ENCODE measurements around the gene XPO4.

XPO4 gene

DNA sequence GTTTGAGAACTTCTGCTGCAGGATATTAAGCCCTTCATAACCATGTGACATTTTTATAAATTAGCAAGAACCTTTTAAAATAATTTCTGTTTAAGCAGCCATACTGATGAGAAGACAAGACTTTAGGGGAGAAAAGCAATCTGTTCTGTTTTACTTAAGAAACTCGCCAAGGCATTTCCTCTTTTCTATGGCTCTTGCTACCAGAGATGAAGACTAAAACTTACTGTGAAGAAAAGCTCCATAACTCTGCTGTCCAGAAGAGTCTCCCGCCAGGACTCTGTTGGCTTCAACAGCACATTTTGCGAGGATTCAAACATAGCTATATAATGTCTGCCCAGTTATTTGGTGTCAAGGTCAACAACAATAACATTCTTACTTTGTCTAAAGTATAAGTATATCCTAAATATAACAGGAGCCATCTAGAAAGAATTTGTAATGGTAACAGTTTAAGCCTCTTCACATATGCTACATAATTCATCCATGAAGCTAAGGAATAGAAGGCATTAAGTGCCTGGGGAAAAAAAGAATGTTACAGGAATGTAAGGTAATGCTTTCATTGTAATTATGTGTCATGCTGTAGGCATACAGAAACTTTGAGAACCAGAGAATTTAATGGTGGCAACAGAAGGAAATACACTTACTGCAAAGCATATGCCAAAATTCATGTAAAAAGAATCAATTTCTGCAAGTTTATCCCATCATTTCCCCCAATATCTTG is 75.5 kb downstream of the XPO4 start:
- DNase-seq, result no peak

DNA sequence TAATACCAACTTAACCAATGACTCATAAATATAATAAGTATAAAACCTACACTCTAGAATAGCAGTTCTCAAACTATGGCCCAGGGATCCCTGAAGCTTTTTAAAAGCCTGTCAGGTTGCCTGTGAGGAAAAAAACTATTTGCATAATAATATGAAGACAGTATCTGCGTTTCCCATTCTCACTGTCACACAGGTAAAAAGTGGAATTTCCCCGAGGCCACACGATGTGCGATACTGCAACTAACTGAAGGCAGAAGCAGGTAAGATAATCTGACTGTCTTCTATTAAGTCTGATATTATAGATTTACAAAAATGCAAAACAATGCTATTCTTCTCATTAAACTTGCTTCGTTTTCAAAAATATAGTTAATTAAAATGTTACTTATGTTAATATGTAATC is 76.2 kb downstream of the XPO4 start:
- DNase-seq, result no peak

DNA sequence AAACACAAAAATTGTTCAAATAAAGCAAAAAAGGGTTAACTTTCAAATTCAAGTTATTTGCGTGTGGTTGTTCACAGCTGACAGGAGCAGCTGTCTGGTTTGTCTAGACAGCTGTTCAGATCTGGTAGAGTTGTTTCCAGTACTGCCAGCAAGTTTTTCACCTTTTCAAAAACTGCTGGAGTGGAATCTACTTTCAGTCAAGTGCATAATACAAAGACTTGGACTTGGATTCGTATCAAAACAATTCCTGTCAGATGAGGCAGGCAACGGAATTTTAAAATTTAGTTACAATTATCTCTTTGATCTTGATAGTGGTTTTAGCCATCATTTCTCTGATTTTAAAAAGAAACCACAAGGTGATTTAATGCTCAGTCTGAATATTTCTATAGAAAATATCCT is 77.1 kb downstream of the XPO4 start:
- no peak for DNase-seq

DNA sequence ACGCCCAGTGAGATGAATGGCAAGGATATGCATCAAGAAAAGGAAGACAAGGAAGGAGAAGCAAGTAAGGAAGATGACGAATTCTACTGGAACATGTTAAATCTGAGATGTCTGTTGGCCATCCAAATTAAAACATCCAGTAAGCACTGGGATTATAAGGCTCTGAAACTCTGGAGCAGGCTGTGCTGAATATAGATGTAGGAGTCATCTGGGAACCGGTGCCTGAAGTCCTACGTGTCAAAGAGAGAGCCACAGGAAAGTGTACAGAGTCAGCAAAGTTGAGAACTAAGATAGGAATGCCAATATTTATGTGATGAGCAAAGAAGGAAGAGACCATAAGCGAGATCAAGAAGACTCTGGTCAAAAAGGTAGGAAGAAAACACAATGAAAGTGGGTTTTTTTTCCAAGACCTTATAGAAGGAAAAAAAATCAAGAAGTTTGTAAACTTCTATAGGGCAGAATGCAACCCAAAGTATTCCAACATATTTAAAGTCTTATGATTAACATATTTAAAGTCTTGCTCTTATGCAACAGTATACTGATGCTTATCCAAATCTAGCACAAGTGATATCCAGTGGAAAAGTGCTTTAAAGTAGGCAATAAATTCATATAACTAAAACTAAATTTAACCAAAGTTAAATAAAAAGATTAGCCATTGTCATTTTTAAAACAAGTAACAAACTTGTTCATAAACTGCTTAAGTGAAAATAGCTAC is 77.6 kb downstream of the XPO4 start:
- DNase-seq, result no peak

DNA sequence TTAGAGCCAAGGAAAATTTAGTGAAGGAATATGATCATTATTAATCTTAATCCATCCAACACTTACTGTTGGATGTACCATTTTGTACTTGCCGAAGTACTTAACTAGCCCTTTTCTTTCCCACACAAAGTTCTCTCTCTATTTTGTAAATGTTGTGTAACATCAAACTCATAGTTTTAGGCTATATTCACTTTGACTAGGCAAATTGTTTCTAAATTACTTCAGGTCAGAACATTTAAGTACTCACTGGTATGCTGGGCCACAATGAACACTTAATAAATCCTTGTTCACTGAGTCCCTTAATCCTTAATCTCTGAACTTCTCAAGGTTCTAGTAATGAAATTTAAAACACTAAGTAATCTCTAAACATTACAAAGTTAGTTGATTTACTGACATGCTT is 79.5 kb downstream of the XPO4 start:
- DNase-seq, result no peak

DNA sequence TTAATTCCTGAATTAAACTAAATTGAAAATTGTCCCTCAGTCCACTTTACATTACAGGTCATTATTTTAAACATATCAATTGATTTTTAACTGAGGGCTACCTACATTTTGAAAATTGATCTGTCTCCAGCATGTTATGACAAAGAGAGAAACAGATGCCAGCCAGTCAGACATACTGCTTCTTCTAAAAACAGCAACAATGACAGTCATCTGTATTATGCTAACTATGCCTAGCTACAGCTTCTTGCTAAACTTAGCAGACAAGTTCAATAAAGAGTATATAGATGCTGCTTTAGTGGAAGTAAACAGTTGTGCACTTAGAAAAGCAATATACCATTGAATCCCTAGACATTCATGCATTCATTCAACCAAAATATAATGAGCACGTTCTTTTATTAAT is 80.1 kb downstream of the XPO4 start:
- no peak for DNase-seq

DNA sequence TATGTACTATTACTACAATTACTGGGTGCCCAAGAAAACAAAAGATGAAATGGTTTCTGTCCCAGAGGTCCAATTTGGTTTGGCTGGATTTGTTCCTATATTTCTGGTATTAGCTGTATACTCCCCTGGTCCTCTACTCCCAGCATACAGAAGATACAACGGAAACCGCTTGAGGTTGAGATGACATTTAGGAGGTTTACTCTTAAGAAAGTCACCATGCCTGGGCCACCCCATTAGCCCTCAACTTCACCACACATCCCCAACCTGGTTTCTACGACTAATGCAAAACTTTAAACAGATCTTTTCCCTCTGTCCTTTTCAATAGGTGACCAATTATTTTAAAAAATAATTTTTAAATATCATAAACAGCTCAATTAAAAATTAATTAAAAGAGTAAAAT is 82.8 kb downstream of the XPO4 start:
- DNase-seq, result no peak

DNA sequence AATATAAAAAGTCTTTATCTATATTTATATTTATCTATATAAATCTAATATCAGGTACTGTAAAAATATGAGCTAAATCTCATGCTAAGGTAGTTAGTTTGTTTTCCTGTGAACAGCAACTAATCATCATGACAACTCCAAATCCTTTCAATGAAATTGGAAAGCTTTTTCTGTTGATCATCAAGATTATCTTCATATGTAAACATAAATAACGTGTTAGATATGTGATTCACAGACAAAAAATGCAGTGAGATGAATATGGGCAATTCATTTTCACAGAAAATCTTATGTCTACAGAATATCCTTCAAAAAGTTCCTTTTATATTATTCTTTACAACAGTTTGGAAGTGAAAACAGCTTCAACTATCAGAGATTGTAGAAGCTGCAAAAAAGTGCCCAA is 87.1 kb downstream of the XPO4 start:
- DNase-seq, result no peak

DNA sequence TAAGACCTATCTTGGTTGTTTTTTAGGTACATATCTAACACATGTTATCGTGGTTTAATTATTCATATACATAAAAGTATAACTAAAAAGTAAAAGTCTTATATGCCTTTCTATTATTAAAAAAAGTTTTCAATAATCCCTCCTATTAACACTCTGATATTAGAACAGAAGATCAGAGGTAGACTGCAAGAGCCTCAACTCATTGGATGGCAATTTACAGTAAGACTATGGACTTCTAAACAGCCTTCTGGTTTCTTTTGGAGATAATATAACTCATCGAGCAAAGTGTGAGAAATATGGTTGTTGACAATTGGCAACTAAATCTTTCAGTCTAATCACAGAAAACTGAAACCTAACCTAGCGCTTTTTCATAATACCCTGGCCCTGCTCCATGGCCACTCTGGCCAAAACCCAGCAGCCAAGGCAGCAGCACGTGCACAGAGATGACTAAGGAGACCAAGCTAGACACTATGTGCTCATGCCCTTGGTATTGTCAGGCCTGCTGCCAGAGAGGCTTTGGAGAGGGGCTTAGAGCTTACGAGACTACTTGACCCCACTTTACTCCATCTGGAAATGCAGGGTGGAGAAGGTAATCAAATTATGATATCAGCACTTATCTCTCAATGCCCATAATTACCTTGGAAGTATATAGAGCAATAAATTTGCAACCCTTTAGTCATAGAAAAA is 88.2 kb downstream of the XPO4 start:
- no peak for DNase-seq

DNA sequence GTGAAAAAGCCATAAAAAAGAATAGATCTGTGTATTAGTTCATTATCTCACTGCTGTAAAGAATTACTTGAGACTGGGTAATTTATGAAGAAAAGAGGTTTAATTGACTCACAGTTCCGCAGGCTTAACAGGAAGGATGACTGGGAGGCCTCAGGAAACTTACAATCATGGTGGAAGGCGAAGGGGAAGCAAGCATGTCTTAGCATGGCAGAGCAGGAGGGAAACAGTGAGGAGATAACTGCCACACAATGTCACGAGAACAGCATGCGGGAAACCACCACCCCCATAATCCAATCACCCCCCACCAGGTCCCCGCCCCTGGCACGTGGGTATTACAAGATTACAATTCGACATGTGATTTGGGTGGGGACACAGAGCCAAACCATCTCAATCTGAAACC is 89.7 kb downstream of the XPO4 start:
- peak; percentile 31 for DNase-seq

DNA sequence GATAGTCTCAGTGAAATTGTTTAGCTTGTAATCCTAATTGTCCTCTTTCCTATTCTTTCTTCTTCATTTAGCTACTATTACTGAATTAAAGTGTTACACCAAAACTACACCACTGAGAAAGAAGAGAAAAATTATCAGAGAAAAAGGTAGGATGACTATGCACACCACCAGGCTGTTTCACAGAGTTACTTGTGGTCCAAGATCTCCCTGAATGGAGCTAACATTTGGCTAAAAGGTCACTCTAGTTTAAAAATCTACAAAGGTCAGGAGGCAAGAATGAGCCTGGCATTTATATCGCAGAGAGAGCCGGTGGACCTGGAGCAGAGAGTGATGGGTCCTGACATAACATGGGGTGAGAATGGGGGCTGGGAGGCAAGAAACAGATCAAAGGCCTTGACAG is 91.7 kb downstream of the XPO4 start:
- DNase-seq, result no peak

DNA sequence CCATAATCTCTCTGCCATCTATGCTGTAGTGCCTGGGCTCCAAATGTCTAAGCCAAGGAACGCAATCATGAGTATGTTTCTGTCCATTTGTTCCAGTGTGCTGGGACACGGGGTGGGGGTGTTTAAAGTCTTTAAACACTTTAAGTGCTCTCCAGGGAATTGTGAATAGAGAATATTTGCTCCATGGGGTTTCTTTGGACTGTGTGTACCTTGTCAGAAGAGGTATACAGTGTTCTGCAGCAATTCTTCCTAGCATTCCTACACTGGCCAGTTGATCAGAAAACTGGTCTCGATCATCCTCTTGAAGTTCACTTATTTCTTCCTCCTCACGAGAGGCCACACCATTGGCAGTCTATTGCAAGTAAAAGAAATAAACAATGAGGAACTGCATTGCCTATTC is 93.7 kb downstream of the XPO4 start:
- DNase-seq, result no peak

DNA sequence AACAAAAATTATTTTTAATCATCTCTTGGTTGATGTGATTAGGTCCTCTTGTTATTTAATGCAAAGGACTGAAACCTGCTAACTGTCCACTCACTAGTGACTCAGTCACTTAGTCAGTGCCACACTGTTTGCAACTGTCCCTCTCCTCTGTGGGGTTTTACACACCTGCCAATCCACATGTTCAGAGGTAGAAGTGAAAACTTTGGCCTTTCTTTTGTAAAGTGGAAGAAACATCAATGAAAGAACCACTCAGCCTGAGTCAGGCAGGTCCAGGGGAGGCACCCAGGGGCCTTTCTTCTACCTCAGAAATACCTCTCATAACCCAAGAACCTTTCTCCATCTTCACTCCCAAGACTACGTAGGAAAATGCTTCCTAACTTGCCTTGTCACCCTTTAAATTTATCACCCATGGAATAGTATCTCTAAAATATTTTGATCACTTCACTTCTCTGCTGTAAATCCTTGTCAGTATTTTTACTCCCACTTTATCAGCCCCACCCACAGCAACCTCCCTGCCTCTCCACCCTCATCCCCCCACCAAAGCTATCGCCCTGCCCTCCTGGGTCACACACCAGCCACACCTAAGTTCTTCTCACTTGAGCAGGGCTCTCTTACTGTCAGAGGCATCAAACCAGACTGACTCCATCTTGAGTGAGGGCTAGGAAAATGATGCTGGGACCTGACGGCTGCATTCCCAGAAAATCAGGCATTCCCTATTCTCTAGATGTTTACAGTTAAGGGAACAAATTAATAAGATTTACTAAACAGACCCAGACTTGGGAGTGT is 99.2 kb downstream of the XPO4 start:
- peak; percentile 27 for DNase-seq

DNA sequence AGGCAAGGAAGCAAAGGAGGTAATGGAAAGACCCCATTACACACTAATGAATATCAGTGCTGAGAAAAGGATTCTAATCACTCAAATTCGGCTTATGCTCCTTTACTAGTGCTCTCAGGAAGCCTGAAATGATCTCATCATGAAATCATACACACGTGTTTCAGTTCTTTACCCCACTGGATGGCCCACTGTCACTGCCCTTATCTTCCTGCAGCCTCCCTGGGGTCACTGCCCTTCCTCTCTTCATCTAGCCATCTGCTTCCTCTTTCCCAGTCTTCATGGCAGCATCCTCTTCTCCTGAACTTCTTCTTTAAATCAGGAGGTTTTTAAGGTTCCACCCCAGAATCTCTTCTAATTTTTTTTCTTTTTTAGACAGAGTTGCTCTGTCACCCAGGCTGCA is 100.8 kb downstream of the XPO4 start:
- DNase-seq, result peak; percentile 56

DNA sequence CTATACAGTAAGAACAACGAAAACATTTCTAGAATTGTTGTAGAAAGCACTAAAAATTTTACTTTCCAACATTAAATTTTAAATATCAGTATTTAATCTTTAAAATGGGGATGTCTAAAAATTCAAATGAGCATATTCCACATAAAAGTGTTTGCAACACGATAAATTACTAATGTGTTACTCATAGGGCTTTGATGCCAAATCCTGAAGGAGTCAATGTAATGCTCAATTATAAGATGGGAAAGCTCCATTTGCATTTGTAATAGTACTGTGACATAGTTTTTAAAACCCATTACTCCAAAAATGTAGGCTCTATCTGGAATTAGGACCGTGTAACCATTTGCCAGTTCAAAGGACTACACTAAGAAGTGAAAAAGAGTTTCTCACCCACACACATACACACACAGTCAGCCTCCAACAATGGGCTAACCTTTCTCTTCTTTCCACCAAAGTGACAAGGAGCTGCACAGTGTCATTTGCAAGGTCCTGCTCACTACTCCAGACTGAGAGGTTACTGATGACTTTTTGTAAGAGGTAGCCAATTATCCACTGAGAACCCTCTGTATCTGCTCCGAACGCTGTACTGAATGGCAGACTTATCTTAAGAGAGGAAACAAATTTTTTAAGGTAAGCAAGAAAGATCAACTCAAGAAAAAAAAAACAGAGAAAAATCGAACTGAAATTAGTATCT is 102.7 kb downstream of the XPO4 start:
- no peak for DNase-seq

DNA sequence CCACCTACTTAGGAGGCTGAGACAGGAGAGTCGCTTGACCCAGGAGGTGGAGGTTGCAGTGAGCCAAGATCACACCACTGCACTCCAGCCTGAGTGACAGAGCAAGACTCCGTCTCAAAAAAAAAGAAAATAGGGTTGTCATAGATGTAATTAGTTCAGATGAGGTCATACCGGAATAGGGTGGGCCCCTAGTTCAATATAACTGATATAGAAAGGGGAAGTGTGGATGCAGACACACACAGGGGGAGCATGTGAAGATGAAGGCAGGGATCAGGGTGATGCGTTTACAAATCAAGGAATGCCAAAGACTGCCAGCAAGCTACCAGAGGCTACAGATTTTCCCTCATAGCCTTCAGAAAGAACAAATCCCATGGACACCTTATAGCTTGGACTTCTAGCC is 104.5 kb downstream of the XPO4 start:
- DNase-seq, result peak; percentile 77

DNA sequence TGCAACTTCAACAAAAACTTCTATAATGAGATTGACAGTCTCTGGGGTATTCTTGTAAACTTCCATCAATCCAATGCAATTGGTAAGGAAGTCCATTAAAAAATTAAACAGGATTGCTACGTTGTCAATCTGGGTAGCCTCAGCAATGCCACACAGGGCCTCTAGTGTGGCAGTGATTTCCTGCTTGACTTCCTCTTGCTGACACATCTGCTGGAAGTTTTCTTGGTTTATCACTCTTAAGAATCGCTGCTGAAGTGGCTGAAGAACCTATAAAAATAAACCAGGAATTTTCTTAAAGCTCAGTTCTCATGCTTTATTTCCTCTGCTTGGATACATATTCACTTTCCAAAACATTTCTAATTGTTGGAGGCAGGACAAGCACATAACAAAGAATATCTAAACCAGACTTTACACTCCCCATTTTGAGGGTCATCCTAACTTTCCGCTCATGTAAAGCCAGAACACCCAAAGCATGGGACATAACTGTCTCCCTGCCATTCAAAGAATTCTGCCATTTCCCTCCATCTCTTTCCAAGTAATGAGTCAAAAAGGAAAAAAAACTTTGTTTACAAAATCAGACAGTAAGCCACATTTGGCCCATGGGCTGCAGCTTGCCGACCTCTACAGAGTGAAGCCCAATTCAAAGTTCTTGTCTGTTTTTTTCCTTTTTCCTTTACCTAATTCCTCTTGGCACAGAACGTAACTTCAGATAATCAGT is 105.6 kb downstream of the XPO4 start:
- peak; percentile 26 for DNase-seq

DNA sequence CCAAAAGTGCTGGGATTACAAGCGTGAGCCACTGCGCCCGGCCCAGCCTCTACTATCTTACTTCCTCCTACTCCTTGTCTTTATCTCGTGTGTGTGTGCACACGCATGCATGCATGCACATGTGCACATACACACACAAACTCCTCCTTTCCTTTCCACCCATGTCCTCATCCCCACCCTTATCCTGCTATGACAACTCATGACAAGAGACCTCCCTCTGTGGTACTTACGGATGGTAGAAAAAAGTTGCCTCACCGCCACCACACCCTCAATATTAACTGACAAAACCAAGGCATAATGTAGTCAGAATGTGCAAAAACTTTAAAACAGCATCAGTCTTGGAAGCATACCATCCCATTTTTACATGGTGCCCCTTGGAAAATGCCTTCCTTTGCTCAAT is 112.9 kb downstream of the XPO4 start:
- no peak for DNase-seq

DNA sequence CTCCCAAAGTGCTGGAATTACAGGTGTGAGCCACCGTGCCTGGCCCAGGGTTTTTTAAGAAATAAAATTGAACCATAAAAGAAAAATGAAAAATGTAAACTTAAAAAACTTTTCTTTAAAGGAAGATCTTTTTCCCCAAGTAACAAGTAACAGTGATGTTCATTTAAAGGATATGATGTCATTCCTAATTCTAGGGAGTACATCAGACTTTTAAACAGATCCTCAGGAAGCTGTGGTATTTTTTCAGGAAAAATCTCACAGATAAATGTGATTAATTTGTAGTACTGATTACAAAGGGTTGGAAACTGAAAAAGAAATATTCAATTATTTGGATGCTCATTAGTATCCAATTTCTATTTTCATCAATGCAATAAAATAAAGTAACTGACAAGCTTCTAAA is 114.2 kb downstream of the XPO4 start:
- no peak for DNase-seq

DNA sequence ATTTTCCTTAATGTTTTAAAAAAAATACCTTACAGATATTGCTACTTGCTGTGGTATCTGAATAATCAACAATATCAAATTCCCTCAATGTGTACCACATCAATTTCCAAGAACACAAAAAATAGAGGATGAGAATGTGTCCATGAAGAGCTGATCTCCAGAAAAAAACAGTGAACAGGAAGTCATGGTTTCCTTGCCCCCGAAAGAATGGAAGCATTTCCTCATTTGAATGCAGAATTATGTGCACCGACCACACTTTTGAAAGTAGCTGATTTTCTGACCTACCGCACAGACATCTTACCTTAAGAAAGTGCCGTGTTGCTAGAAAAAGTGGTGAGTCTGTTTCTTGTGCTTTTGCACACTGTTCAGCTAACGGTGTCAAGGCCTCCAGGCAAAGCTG is 115.4 kb downstream of the XPO4 start:
- no peak for DNase-seq

DNA sequence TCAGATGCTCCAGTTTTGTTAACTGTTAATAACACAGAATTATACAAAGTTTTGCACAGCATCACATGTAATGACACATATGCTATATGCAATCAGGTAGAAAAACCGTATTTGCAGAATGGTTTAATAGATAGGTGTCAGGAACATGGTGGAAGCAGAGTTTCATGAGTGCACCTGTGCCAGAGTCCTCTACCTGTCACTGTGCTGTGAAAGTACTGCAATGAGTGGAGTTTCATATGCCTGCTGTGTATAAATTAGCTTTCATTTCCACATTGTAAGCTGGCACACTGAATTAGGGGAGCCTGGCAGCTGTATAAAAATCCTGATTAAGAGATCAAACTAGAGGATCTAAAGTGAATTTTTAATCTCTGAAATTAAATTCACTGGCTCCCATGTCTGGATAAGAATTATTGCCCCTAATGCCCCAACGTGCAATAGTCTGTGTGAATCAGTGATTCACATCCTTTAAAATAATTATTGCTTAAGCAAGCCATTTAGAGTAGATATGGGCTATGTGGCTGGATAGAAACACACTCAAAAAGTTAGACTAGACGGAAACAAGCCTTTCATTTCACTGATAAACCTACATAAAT is 120.3 kb downstream of the XPO4 start:
- DNase-seq, result no peak

DNA sequence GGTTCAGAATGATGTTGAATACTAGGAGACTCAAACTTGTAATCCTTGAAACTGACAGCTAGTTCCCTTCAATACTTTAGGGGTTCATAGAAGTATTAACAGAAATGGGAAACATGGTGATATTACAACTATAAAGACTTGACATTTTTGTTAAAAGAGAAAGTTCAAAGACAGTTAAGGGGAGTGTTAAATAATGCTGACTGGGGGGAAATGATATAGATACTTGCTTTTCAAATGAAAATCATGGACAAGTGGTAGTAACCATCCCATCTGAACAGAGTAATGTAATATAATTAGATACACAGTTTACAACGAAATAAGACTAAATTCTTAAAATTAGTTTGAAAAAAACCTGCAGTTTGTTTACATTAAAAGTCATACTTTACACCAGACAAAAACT is 122.2 kb downstream of the XPO4 start:
- no peak for DNase-seq
